HG02981 (cell line): ENCODE measurements around the gene MARK2.

ENCODE experiments used
- ATAC-seq: cut with Tn5 transposase; IDR thresholded peaks from one replicate; pipeline ENCODE4 v1.9.1; 2021; ENCODE audit warnings: mild to moderate bottlenecking, moderate library complexity; ENCODE audit not compliant: unreplicated experiment

The MARK2 gene

DNA sequence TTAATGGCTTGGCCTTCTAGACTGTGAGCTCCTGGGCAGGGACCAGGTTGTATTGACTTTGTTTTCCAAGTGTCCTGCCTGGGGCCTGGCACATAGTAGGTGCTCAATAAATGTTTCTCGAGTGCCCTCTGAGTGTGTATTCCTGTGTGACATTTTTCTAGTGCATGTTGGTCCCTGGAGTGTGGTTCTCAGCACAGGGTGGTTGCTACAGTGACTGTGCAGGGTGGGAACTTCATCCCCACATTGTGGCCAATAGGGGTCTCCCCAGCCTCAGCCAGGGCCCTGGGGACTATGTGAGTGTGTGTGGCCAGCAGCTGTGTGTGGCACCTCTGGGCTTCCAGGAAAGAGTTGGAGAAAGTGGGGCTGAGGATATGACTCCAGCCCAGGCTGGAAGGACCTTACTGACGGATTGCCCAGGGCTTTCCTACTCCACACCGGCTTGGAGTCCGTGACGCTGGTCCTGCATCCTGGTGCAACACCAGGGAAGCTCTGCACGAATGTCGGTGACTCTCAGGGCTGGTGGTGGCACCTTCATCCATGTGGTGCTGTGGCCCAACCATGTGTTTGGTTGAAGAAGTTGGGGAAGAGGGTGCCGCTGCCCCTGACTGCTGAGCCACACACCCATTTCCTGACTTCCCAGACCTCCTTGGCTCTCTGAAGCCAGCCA, 9.0 kb upstream of the MARK2 start:
- ATAC-seq = no peak

DNA sequence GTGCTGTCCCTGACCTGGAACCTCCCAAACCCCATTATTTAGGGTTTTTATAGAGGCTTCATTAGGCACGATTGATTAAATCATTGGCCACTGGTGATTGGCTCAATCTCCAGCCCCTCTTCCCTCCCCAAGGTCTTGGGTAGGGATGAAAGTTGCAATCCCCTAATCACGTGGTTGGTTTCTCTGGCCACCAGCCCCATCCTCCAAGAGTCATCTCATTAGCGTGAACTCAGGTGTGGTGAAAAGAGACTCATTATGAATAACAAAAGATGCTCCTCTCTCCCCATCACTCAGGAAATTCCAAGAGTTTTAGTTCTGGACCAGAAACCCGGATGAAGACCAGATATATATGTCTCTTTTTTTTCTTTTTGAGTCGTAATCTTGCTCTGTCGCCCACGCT, 7.6 kb upstream of the MARK2 start:
- ATAC-seq = no peak

DNA sequence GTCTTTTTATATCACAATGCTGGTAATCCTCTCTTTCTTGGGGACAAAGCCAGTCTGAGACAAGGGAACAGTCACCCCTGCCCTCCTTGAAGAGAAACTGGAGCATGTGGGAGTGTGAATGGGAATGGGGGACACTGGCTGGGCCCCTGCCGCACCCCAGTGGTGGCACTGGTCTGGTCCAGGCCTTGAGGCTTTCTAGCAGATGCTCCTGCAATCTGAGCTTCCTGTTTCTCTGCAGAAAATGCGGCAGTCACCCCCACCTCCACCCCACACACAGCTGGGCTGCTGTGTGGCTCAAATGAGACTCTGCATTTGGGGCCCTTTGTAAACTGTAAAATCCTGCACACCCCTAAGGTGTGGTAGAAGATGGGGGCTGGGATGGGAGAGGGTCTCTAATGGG, 6.6 kb upstream of the MARK2 start:
- no peak for ATAC-seq

GRCh38 chr11:63833048-63833447, 5.9 kb upstream of the MARK2 start:
- no peak for ATAC-seq

GRCh38 chr11:63834535-63835157, 4.3 kb upstream of the MARK2 start:
- ATAC-seq = no peak

DNA sequence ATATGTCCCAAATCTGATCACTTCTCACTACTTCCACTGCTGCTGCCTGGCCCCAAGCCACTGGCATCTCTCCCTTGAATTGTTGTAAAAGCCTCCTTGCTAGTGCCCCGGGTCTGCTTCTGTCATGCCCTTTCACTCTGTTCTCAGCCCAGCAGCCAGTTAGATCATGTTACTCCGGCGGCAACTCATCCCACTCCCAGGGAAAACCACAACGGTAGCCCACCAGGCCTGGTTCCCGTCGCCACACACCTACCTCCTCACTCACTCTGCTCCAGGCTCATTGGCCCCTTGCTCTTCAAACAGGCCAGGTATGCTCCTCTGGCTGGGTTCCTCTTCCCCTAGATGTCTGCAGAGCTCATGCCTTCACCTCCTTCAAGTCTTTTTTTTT, 3.8 kb upstream of the MARK2 start:
- no peak for ATAC-seq

GRCh38 chr11:63837027-63837688, 1.8 kb upstream of the MARK2 start:
- ATAC-seq = no peak

DNA sequence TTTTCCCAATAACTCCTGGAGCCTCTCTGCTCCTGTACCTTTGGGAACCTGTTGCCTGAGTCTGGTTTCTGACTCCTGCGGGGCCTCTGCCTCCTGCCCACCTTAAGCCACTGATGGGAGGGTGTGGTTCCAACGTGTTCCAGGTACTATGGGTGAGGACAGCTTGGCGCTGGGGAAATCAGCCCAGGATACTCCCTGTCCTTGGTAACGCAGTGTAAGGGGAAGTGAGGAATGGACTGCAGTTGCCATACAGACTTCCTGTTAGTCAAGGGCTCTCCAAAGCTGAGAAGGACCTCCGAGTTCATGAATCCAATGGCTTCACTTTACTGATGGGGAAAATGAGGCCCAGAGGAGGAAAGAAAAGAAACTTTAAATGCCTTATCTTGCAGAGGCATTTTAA, 1.2 kb upstream of the MARK2 start:
- ATAC-seq = no peak

- no peak for ATAC-seq
Observed at GRCh38 chr11:63838150-63838677, 696 bp upstream of the MARK2 start.

DNA sequence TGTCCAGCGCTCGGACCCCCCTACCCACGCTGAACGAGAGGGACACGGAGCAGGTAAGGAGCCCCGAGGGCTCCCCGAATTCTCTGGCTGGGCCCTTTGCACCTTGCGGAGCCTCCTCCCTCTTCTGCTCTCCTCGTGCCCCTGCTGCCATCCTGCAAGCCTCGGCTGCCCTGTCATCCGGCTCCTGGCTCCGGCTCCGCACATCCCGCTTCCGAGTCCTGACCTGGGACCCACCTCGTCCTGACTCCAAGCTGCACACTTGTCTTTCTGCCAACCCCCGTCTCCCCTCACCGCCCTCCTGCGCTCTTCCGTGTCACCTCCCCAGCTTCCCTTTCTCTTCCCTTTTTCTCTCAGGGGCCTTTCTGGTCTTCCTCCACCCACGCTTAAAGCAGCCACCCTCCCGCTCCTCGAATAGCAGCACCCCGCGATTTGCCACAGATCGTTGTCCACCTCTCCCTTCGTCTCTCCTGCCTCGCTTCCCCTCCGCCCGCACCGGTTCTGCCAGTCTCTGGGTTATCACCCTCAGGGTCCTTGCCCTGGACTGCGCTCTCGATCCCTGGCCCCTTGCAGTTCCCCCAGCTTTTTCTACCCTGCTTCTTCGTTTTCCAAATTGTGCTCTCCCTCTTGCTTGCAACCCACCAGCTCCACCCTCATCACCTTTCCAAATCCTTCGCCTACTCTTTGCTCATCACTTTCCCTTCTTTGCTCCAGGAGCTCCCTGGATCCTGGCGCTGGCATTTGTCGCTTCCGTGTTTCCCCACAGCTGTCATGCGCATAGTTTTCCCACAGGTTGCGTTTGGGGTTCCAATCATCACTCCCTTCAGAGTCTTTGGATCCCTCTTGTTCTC, 822 bp downstream of the MARK2 start:
- no peak for ATAC-seq

GRCh38 chr11:63840356-63841060, 1.6 kb downstream of the MARK2 start:
- no peak for ATAC-seq

DNA sequence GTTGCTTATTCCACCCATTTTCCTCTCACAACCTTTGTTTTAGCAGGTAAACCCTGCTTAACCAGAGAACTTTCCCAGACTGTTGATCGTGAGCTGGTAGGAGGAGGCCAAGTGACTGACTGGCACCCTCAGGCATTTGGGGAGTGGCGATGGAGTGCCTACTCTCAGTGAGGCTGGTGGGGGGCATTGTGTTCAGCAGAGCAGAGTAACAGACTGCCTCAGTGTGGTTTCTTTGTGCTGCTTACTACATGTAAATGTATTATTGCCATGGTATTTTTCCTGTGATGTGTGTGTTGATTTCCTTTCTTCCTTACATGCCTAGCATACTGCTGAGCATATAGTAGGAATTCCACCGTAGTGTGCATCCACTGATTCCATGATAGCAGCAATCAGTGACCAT, 2.6 kb downstream of the MARK2 start:
- no peak for ATAC-seq

DNA sequence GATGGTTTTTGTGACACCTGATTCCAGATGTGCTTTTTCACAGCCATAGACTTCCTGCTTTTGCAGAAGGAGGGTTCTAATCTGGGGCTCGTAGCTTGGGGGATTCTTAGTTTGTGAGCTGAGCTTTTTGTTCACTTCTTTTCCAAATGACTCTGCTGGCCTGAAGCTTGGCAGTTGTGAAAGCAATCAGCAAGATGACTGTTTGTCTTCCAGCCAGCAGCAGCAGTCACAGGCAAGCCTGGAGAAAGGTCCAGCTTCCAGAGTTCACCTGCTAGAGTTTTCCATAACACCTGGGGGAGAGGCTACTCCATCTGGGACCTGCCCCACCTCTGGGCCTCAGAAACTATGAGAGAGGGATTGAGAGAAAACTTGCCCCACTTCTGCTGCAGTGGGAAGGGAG, 4.1 kb downstream of the MARK2 start:
- no peak for ATAC-seq

DNA sequence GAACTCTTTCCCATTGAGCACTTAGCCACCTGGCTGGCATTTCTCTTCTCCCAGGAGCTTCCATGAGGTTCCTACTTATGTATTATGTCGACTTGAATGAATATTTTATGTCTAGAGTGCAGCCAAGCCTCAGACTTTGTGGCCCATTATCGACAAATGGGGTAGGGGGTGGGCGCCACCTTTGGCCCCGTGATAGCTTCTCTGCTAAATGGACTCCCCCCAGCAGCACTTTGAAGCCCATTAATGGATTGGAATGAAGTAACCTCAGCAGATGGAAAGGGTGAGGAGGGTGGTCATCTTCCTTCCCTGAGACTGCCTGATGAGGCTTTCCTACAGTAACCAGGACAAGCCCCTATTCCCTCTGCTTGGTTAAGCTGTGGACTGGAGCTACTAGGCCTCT, 5.9 kb downstream of the MARK2 start:
- ATAC-seq = no peak

- ATAC-seq = no peak
Observed at GRCh38 chr11:63845303-63845702, 6.4 kb downstream of the MARK2 start.

DNA sequence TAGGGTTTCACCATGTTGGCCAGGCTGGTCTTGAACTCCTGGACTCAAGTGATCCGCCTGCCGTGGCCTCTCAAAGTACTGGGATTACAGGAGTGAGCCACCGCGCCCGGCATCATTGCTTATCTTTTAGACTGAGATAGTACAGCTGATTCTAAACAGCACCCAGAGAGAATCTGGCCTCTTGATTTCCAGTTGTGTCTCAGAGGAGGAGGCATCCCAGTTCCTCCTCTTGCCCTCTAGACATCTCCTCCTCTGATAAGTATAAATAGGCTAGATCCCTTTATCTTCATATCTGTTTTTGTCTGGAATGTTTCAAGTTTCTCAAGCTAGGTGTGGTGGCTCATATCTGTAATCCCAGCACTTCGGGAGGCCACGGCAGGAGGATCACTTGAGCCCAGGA, 7.0 kb downstream of the MARK2 start:
- no peak for ATAC-seq

- ATAC-seq = no peak
Observed at GRCh38 chr11:63846897-63847296, 8.0 kb downstream of the MARK2 start.

- no peak for ATAC-seq
Observed at GRCh38 chr11:63847363-63847762, 8.5 kb downstream of the MARK2 start.

DNA sequence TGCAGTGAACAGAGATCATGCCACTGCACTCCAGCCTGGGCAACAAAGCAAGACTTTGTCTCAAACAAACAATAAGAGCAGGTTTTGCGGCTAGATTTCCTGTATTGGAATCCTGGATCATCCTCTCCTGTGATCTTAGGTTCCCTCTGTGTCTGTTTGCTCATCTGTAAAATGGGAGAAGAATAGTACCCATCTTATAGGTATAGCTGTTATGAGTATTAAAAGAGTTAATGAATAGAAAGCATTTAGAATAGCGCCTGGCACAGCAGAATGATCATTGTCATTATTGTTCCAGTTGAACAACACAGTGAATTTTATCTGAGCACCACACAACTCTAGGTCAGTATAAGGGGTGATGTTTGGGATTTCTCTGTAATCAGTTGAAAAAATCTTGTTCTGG, 10.8 kb downstream of the MARK2 start:
- ATAC-seq = no peak

- no peak for ATAC-seq
Observed at GRCh38 chr11:63850920-63851319, 12.0 kb downstream of the MARK2 start.

- ATAC-seq = no peak
Observed at GRCh38 chr11:63851364-63851763, 12.5 kb downstream of the MARK2 start.
